Subcutaneous adipose tissue (tissue), 4 donors: Measurements from ENCODE around the gene MTERF4. TPM values are rescaled to one million over a fixed set of nuclear protein-coding genes. Genes with fewer than 3 reads are reported as not detected.

ENCODE experiments used
- total RNA-seq, 4 donors: library from RNA; depleted of rRNA; stranded (reverse); fragments of >200 nt; gene quantifications; one replicate each; pipeline ENCODE4 v1.1.0, GENCODE V29; 2016
- TF ChIP-seq, protein P1 (sequence below): fragments of 450-650 bp; IDR thresholded peaks from one replicate; pipeline ENCODE4 v1.5.1; 2016; ENCODE audit warnings: low read depth, mild to moderate bottlenecking, control low read depth, antibody characterized with exemption, moderate library complexity

Gene MTERF4
- total RNA-seq, 4 donors from 2014 or later, result 31.6 to 45.2 (median 38.4) TPM

DNA sequence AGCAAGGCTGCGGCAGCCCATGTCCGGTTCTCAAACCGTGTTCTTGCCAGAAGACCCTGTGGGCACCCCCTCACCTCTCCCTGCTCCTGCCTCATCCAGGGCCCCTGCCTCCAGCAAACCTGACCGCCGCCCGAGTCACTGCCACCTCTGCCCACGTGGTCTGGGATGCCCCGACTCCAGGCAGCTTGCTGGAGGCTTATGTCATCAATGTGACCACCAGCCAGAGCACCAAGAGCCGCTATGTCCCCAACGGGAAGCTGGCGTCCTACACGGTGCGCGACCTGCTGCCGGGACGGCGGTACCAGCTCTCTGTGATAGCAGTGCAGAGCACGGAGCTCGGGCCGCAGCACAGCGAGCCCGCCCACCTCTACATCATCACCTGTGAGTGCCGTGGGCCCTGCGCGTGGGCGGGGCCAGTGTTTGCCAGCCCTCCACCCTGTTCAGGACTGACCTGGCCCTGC lies 32.2 kb downstream of the MTERF4 start:
- TF ChIP-seq, protein P1, sequence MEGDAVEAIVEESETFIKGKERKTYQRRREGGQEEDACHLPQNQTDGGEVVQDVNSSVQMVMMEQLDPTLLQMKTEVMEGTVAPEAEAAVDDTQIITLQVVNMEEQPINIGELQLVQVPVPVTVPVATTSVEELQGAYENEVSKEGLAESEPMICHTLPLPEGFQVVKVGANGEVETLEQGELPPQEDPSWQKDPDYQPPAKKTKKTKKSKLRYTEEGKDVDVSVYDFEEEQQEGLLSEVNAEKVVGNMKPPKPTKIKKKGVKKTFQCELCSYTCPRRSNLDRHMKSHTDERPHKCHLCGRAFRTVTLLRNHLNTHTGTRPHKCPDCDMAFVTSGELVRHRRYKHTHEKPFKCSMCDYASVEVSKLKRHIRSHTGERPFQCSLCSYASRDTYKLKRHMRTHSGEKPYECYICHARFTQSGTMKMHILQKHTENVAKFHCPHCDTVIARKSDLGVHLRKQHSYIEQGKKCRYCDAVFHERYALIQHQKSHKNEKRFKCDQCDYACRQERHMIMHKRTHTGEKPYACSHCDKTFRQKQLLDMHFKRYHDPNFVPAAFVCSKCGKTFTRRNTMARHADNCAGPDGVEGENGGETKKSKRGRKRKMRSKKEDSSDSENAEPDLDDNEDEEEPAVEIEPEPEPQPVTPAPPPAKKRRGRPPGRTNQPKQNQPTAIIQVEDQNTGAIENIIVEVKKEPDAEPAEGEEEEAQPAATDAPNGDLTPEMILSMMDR, result no peak

DNA sequence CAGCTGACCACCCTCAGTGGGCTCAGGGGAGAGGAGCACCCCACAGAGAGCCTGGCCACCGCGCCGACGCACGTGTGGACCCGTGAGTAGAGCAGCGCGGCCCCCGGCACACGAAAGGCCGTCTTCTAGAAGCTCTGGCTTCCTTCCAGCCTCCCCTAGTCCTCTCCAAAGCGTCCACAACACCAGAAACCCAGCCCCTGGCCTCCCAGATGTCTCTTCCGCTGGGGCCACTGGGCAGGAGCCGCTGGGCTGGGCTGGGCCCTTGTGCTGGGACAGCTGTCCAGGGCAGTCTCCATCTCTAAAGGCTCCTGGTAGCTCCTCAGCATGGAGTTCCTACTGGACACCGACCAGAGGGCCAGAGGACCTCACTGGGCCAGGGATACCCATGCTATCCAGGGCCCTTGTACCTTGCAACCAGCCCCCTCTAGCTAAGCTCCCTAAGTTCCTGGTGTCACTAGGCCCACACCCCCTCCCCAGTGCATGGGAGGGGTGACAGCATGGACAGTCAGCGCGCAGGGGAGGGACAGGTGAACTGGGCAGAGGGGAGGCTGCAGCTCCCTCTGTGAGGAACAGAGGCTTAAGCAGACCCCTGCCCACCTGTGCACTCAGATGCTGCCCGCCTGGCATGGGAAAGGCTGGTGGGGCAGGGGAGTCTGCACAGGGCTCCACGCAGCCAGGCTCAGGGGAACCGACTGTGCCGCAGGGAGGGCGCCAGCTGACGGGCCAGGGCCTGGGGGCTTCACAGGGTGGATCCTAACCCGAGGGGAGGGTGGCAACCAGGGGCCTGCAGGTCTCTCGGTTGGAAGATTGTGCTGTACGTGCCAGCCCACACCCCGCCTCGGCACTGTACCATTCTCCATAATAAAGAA lies 32.9 kb downstream of the MTERF4 start:
- TF ChIP-seq, protein P1, result no peak

DNA sequence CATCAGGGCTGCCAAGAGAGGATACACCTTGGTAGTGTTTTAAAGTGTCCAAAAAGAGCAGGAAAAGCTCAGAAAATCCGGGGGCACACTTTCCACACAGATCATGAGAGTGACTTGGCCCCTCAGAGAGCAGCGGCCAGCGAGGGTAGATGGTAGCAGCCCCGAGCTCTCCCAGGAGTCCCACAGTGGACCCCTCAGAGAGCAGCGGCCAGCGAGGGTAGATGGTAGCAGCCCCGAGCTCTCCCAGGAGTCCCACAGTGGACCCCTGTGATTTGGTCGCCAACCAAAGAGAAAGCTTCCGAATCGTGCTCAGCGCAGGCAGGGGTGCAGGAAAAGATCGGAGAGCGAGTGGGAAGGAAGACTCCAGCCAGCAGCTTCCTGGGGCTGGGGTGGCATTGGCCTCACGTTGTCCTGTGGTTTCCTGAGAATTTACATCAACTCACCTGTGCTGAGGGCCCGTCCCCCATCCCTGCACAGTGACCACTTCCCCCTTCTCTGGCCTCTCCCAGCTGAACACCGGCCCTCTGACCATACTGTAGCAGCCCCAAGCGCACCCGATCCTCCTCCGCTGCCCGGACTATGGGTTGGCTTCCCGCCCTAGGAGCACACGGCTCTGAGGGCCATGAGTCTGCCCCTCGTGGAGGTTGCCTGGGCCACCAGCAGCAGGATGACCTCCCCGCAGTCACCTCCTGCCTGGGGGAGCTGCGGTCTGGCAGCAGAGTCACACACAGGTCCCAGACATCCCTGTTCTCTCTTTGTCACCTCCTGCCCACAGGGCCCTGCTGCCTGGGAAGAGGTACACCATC lies 33.7 kb downstream of the MTERF4 start:
- TF ChIP-seq, protein P1, result no peak

DNA sequence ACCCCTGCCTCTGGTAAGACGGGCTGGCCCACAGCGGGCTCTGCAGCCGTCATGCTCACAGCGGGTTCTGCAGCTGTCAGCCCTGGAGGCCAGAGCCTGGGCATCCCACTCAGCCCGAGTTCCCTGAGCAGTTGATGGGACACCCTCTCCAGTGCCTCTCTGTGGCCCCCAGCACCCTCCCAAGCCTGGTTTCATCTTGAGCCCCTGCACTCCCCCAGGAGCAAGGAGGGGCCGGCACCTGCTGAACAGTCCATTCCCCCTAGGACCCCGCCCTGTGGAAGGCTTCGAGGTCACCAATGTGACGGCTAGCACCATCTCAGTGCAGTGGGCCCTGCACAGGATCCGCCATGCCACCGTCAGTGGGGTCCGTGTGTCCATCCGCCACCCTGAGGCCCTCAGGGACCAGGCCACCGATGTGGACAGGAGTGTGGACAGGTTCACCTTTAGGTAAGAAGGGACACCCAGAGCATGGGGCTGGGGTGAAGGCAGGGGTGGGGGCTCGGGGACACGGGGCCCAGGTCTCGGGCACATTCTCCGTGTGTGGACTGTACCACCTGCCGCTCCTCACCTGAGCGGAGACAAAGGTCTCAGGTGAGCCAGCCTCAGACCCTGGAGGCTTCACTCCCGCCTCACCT lies 34.5 kb downstream of the MTERF4 start:
- TF ChIP-seq, protein P1, result no peak

DNA sequence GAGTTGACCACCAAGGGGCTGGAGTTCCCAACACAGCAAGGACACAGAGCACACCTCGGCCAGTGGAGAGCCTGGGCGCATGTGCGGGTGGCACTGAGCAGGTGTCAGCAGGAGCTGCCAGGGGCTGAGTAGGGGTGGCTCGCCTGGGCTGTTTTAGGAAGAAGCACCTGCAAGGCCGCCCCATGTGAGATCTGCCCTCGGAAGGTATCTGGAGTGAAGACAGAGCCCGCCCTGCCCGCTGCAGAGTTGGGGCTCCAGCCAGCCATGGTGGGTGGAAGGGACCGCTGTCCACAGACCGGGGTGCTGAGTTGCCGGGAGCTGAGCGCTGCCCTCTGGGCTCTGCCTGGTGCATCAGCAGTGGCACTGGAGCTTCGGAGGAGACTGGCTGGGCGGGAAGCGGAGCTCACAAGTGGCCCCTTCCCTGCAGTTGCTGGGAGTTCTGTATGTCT lies 35.2 kb downstream of the MTERF4 start:
- TF ChIP-seq, protein P1, result no peak

DNA sequence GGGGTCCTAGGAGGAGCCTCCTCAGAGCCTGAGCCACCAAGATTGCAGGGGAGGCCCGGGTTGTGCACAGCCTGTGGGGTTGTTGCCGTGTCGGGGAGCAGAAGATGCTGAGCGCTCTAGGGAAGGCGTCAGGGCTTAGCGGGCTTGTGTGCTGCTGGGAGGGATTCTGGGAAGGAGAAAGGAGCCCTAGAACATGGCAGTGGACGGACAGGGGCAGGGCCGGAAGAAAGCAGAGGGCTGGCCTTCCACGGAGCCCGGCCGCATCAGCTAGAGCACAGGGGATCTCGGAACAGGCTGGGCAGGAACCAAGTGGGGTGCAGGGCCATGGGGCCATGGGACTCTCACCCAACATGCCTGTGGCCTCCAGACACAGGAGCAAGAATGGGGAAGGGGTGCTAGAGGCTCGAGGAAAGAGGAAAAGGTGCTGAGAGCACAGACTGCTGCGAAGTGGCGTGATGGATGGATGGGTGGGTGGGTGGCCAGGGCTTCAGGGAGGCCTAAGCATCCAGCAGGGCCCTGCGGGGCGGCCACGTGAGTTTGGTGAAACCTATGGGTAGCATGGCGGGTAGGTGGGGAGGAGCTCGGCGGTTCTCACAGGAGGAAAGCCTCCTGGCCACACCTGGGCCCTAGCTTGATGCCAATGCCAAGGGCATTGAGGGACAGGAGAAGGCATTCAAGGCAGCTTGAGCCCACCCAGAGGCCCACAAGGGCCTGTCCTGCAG lies 35.8 kb downstream of the MTERF4 start:
- TF ChIP-seq, protein P1, result no peak
